ENCODE measurements around the gene FOXP4. TPM values are rescaled to one million over a fixed set of nuclear protein-coding genes. Genes with fewer than 3 reads are reported as not detected.

FOXP4 gene
- total RNA-seq, 1 donor from 2014 or later = 0.82 TPM

GRCh38 chr6:41595166-41595565 is 49.0 kb downstream of the FOXP4 start:
- DNase-seq (ENCODE audit: low spot score in 2 of 2) = no peak
- no peak for FAIRE-seq

- DNase-seq (ENCODE audit: low spot score in 2 of 2) = no peak
- FAIRE-seq = no peak
Measured at GRCh38 chr6:41596096-41596685, 50.0 kb downstream of the FOXP4 start.

- no peak for DNase-seq (ENCODE audit: low spot score in 2 of 2)
- no peak for FAIRE-seq
Measured at GRCh38 chr6:41596807-41597206, 50.6 kb downstream of the FOXP4 start.

GRCh38 chr6:41597246-41598000 is 51.2 kb downstream of the FOXP4 start:
- no peak for FAIRE-seq
- no peak for DNase-seq (ENCODE audit: low spot score in 2 of 2)

- FAIRE-seq (no peak), DNase-seq (ENCODE audit: low spot score in 2 of 2) (no peak)
Measured at GRCh38 chr6:41598670-41599014, 52.5 kb downstream of the FOXP4 start.

DNA sequence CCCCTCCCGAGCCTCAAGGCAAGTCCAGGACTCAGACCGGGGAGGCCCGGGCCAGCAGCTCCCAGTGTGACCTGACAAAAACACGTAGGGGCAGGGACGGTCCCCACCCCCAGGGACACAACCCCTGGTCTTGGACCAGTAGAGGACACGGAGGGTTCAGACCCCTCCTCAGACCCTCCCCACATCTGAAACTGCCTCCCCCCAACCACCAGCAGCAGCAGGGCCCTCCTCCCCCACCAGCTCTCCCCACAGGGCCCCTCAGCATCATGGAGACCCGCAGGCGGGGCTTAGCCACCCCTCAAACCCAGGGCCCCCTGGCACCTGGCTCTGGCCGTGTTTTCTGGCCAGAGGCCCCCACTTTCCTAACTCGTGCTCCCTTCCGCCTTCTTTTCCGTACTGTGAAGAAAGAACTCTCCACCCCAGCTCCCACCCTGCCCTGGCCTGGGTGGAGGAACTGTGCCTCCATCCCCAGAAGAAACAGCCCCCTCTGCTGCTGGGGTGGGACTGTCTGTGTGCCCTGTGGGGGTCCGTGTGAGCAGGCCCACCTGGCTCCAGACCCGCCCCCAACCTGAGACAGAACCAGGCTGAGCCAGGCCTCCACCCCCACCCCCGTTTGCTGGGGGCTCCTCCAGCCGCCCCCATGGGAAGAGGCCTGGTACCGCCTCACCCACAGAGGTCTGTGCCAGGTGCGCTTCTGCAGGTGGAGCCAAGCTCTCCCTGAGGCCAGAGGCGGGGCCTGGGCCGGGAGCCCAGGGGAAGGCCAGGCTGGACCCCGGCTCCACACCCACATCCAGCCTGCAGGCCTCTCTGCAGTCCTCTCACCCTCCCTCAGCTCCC is 53.1 kb downstream of the FOXP4 start:
- FAIRE-seq = no peak
- no peak for DNase-seq (ENCODE audit: low spot score in 2 of 2)

- FAIRE-seq = no peak
- DNase-seq (ENCODE audit: low spot score in 2 of 2) = no peak
Measured at GRCh38 chr6:41599852-41600445, 53.8 kb downstream of the FOXP4 start.

DNA sequence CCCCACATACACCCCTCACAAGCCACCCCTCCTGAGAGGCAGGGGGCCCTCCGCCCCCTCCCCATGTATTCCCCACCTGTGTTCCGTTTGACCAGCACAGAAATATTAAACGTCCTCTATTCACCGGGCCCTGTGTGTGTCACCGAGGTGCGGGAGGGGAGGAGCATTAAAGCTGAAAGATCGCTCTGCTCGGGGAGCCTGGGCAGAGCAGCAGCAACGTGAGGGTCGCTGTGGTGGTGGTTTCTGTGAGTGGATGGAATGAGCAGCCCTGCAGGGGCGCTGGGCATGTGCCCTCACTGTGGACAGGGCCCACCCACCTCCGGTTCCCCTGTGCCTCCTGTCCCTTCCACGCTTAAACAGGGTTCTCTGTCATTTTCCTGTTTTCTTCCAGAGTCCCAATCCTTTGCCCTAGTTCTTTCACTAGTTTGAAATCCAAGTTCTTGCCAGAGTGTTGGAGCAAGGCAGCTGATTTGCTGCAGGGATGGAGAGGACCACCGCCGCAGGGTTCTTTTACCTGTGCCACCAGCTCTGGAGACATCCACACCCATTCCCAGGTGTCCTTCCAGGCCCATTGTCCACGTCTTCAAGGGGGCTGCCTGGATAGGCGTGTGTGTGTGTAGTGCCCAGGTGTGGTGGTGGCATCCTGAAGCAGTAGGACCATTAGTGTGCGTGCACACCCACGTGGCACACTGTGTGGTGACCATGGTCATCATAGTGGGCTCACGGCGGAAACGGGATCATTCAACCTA is 54.5 kb downstream of the FOXP4 start:
- FAIRE-seq = no peak

GRCh38 chr6:41601248-41601549 is 55.0 kb downstream of the FOXP4 start:
- DNase-seq (ENCODE audit: low spot score in 2 of 2) = no peak
- FAIRE-seq = no peak

More for the DNA sequence above, 54.5 kb downstream of the FOXP4 start:
- DNase-seq (ENCODE audit: low spot score in 2 of 2) = no peak

GRCh38 chr6:41602422-41602743 is 56.2 kb downstream of the FOXP4 start:
- DNase-seq (ENCODE audit: low spot score in 2 of 2) (no peak), FAIRE-seq (no peak)

GRCh38 chr6:41602864-41603608 is 56.9 kb downstream of the FOXP4 start:
- FAIRE-seq (no peak), DNase-seq (ENCODE audit: low spot score in 2 of 2) (peak; percentile 76 to 81)

GRCh38 chr6:41604006-41604405 is 57.8 kb downstream of the FOXP4 start:
- DNase-seq (ENCODE audit: low spot score in 2 of 2) (no peak), FAIRE-seq (no peak)

- no peak for FAIRE-seq
- DNase-seq (ENCODE audit: low spot score in 2 of 2) = no peak
Measured at GRCh38 chr6:41605649-41606048, 59.5 kb downstream of the FOXP4 start.

DNA sequence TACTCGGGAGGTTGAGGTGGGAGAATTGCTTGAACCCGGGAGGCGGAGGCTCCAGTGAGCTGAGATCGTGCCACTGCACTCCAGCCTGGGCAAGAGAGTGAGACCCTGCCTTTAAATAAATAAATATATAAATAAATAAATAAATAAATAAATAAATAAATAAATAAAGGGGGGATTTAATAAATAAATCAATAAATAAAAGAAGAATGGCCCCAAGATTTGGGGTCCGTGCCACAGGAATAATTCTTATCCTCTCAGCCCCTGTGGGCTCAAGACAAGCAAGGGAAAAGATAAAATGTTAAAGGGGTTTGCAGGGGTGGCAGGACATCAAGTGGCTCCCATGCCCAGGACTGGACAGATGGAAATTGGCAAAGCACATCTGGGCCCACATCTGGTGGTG is 60.9 kb downstream of the FOXP4 start:
- DNase-seq (ENCODE audit: low spot score in 2 of 2) (no peak), FAIRE-seq (no peak)

GRCh38 chr6:41607736-41608135 is 61.6 kb downstream of the FOXP4 start:
- FAIRE-seq (no peak), DNase-seq (ENCODE audit: low spot score in 2 of 2) (no peak)

DNA sequence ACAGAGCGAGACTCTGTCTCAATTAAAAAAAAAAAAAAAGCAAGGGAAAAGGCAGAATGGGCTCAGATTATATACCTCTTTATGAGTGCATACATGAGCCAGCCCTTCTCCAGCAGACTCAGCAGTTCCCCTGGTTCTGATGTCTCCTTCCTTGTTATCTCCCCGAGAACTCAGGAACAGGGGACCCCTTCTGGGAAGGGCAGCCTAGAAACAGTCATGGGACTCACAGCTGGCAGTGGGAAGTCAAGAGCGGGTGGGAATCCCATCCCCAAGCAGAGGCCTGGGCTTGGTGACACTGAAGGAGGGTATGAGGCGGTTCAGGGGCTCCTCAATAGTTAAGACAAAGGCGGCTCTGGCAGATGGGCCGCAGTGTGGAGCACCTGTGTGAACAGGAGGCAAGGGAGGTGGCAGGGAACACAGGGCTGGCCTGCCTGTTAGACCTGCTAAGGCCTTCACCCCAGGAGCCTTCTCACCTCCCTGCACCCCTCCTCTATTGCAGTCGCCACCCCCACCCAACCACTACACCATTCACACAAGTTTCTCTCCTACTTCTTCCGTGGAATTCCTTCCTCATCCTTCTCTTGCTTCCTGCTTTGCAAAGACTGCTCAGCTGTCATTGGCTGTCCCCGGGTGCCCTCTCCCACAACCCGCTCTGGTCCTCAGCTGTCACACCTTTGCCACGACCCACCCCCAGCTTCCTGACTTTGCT is 62.4 kb downstream of the FOXP4 start:
- no peak for DNase-seq (ENCODE audit: low spot score in 2 of 2)
- FAIRE-seq = no peak

- no peak for DNase-seq (ENCODE audit: low spot score in 2 of 2)
Measured at GRCh38 chr6:41614715-41615114, 68.5 kb downstream of the FOXP4 start.

GRCh38 chr6:41615311-41615710 is 69.1 kb downstream of the FOXP4 start:
- no peak for FAIRE-seq
- no peak for DNase-seq (ENCODE audit: low spot score in 2 of 2)

More at GRCh38 chr6:41614715-41615114, 68.5 kb downstream of the FOXP4 start:
- FAIRE-seq = no peak

DNA sequence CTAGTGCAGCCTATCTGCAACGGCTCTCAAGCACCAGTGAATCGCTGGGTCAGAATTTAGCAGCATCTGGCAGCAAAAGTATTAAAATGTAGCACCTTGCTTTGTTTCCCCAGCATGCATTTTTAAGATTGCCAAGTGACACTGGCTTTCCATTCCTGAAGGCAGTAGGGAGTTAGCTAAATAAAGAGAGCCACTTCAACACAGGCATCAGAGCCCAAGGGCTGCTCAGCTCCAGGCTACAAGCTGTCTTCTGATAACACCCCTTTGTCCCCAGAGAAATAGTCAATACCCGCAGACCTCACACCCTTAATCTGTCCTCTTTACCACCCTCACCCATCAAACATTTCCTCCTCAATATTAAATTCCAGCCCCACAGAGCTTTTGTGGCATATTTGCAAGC is 72.4 kb downstream of the FOXP4 start:
- no peak for FAIRE-seq
- DNase-seq (ENCODE audit: low spot score in 2 of 2) = no peak

Data from frontal cortex (tissue), 4 donors.